ENCODE data around the gene UBR2.
A peak's percentile ranks its signal among the peaks of the same experiment; 100 is the strongest.
"Not testable (repeated sequence)": the region's sequence is repeated elsewhere in the genome, so short reads cannot be mapped to it uniquely, and the experiment has no call there.

UBR2 gene

DNA sequence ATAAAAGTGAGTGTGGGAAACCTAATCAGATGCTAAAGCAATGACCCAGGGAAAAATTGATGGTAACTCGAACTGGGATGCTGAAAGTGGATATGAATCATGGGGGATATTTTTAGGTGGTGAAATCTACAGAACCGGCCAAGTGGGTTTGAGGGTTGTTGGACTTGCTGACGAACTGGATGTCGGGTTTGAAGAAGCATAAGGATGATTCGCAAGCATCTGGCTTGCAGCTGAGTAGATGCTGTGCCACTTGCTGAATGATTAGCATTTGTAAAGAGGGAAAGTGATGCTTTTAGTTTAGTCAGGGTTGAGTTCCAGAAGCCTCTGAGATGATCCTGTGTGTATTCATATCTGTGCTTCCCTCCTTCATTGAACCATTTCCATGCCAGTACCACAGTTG is 54.9 kb downstream of the UBR2 start:
- no peak for DNase-seq

DNA sequence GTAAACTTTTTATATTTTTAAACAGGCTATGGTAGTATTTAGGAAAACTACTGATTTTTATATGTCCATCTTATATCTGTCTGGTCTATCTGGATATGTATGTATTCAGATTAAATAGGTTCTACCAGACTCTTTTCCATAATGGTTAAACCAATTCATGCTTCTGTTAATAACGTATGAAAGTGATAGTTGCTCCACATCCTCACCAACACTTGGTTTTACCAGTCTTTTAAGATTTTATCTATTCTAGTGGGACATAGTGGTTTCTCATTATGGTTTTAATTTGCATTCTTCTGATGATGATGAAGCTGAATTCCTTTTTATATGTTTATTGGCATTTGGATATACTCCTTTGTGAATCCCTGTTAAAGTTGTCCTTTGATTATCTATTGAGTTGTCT is 56.1 kb downstream of the UBR2 start:
- no peak for DNase-seq

DNA sequence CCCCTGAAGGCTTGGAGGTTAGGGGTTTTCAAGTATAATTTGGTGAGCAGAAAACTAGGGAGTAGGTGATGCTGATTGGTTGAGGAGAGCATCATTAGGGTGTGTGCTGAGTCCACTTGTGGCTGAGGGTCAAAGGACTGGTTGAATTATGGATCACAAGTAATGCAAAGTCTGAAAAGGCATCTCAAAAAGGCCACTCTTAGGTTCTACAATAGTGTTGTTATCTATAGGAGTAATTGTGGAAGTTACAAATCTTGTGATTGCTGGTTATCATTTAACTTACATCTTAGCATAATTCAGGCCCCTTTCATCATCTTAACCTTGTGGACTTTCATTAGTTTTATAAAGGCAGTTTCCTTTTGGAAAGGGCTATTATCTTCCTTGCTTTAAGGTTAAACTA is 60.8 kb downstream of the UBR2 start:
- no peak for DNase-seq

DNA sequence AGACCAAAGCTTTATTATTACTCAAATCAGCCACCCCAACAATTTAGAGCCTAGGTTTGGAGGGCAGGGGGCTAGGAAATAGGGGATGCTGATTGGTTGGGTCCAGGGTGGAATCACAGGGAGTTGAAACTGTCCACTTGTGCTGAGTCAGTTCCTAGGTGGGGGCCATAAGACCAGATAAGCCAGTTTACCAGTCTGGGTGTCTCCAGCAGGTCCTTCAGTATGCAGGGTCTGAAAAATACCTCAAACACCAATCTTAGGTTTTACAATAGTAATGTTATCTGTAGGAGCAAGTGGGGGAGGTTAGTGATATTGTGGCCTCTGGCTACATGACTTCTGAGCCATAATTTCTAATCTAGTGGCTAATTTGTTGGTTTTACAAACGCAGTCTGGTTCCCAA is 63.2 kb downstream of the UBR2 start:
- no peak for DNase-seq

DNA sequence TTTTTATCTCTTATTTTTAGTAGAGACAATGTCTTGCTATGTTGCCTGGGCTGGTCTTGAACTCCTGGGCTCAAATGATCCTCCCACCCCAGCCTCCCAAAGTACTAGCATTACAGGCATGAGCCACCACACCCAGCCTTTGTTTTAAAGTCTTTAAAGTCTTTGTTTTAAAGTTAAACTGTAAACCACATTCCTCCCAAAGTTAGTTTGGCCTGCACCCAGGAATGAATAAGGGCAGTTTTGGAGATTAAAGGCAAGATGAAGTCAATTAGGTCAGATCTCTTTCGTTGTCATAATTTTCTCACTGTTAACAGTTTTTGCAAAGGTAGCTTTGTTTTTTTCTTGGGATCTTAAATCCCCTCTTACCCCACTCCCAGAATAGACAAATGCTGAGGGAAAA is 63.8 kb downstream of the UBR2 start:
- DNase-seq = no peak

DNA sequence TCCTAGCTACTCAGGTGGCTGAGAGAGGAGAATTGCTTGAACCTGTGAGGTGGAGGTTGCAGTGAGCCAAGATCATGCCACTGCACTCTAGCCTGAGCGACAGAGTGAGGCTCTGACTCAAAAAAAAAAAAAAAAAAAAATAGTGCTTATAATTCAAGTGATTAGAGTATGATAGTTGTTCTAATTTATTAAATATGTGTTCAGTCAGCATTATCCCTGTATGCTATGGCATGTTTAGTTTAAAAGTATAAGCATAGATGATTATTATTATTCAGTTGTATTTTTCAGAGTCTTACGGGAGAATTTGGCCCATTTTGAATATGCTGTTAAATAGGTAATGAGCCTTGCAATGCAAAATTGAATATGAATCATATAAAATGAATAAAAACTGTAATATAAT is 64.8 kb downstream of the UBR2 start:
- DNase-seq = no peak

DNA sequence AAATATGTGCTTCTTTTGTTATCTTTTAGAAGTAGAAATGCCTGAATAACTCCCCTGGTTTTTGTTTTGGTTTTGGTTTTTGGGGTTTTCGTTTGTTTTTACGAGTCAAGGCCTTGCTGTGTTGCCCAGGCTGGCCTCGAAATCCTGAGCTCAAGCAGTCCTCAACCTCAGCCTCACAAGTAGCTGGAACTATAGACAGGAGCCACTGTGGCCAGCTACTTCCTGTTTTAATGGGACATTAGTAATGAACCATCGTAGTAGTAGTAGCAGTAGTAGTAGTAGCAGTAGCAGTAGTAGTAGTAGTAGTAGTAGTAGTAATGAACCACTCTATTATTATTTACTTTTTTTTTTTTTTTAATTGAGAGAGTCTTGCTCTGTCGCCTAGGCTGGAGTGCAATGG is 66.0 kb downstream of the UBR2 start:
- DNase-seq = no peak

DNA sequence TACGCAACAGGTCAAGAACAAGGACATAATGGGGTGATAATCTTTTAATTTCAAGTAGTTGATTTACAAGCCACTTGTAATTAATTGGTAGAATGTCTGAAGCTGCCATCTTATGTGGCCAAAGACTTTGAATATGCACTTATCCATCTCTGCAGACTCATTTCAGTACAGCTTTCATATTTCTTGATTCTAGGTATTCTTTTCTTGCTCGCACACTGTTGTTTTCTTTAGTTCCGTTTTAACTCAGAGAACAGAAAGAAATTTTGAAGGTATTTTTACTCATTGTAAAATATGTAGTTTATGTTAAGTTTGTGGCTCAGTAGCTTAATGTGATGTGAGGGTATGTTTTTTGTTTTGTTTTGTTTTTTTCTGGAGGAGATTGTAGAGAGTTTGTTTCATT is 73.9 kb downstream of the UBR2 start:
- no peak for DNase-seq

DNA sequence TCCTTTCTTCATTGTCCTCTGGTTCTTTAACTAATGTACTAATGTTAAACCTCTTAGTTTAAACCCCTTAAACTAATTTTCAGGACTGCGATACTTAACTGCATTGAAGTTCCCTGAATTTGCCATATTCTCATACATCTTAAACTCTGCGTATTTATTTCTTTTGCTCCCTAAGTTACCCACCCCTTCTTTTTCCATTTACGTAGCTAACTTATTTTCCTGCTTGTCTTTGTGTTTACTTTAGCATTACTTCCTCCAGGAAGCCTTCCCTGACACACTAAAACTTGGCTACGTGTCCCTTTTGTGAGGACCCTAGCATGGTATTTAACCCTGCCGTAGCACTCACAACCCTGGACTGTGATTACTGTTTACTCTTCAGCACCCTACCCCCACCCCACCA is 79.0 kb downstream of the UBR2 start:
- no peak for DNase-seq

DNA sequence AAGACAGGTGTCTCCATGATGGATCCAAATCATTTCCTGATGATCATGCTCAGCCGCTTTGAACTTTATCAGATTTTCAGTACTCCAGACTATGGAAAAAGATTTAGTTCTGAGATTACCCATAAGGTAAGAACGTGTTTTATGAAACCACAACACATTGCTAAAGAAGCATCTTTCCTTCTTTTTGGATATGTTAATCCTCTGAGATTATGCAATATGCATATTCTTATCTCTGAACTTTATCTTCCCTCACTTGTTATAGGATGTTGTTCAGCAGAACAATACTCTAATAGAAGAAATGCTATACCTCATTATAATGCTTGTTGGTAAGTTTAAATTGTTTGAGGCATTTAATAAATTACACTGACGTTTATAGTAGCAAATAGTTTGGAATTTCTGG is 80.4 kb downstream of the UBR2 start:
- DNase-seq = no peak

DNA sequence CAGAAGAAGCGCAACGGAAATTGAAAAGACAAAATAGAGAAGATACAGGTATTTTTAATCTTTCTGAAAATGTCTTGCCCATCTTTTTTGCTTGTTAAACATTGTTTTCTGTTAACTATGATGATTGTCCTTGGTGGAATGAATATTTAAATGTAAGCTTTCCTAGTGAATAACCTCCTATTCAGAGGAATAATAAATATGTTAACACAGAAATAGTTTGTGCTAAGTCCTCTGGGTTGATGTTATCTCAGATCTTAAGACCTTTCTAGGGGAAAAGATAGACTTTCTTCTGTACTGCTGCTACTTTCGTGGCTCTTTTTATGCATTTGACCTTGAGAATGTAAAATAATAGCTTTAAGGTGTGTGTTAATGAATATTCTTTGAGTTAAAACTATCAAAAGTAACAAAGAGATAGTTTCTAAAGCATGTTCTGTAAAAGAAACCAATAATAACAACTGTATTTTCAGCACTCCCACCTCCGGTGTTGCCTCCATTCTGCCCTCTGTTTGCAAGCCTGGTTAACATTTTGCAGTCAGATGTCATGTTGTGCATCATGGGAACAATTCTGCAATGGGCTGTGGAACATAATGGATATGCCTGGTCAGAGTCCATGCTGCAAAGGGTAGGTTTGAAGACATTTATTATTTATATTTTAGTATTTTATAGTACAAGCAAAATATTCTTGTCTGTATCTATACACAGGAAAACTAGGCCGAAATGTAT is 88.4 kb downstream of the UBR2 start:
- no peak for DNase-seq

DNA sequence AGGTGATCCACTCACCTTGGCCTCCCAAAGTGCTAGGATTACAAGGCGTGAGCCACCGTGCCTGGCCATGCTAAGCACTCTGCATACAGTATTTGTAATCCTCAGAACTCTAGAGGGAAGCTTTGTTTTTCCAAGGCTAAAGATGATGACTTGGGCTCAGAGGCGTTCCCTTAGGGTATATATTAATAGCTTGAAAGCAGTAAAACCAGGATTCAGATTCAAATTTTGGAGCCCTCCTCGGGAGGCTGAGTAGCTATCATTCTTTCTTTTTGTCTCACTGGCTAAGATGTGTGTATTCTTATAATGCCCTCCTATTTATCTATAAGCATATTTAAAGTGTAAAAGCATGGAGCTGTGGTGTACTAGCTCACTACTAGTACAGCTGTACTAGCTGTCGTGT is 90.0 kb downstream of the UBR2 start:
- DNase-seq = no peak

DNA sequence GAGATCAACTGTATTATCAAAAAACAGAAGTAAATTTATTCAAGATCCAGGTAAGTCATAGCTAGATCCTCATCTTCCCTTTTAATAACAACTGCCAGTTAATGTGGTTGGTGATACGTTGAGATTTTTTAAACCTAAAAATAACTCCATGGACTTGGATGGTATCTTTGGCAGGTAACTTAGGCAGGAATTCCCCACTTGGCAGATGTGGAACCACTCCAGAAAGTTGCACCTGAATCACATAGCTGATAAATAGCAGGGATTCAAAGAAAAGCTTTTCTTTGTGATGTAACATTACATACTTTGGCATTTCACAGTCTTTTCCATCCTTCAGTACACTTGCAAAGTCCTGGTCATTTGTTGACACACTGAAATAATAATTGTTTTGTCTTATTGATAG is 96.0 kb downstream of the UBR2 start:
- no peak for DNase-seq

DNA sequence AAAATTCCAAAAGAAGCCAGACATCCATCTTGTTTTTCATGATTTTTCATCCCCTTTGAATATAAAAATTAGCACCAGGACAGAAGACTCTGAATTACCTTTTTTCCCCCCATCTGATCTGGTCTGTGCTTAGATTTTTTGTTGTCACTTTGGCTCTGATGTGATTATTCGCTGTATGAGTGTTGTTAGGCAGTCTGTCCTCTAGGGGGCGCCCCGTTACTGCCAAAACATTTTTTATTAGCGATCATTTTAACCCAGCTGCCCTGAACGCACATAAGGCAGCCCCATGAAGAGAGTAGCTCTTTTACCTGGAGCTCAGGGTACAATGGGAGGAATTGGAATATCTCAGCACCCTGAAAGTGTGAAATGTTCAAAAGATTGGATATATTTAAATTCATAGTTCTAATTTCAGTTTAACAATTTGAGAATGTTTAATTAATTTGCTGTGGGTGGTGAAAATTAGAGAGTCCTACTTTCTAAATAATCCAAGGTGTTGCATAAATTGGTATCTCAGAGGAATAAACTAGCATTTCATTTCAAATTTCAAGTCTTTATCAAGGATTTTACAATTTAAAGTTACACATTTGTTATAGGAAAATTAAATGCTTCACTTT is 97.8 kb downstream of the UBR2 start:
- peak; percentile 44 for DNase-seq

DNA sequence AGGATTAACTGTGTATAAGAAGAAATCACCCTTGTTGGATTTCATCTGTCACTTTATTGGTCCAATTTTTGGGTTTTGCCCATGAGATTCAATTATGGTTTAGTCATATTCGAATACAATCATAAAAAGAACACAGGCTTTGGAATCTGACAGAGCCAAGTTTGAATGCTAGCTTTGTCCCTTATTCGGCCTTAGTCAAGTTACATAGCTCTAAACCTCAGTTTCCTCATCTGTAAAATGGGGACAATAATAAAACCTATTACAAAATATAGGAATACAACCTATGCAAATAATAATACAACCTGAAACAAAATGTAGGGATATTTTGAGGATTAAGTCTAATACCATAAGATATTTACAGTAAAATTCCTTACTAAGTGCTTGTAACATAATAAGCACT is 100.9 kb downstream of the UBR2 start:
- no peak for DNase-seq

DNA sequence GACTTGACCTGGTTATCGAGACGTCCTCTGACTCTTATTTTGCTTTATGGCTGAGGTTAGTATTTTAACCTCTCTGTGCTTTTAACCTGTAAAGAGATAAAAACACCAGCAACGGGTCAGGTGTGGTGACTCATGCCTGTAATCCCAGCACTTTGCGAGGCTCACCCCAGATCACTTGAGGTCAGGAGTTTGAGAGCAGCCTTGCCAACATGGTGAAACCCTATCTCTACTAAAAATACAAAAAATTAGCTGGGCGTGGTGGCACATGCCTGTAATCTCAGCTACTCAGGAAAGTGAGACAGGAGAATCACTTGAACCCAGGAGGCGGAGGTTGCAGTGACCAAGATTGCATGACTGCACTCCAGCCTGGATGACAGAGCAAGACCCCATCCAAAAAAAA is 110.5 kb downstream of the UBR2 start:
- DNase-seq = not testable (repeated sequence)

DNA sequence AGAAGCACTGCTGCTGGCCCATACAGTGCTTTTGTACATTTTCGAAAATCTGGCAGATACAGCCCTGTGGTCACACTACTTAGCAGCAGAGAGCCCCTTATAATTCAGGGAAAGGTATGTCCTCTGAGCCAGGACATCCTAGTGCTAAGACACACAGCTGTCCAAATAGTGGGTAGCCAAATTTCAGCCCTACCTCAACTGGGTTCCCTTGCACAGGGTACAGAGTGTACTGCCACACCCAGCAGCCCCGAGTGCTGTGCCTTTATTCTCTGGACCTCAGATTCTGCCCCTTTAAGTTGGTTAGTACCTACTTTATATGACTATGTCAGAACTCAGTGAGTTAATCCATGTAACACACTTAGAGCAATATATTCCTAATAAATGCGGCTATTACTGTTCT is 111.0 kb downstream of the UBR2 start:
- DNase-seq = no peak

DNA sequence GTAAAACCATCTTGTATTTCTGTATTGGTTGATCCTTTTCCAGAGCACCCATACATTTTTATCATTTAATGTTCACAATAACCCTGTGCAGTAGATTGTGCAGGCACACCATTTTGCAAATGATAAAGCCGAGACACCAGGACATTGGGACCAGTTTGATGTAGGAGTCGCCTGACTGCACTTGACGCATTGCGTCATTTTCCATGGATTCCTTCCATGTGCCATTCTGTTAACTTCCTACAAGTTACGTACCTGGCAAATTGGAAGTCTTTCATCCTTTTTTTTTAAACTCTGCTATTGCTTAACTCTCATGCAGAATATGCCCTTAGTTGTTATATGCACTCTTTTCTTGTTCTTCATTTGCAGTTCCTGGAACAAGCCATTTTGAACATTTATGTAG is 115.5 kb downstream of the UBR2 start:
- no peak for DNase-seq

DNA sequence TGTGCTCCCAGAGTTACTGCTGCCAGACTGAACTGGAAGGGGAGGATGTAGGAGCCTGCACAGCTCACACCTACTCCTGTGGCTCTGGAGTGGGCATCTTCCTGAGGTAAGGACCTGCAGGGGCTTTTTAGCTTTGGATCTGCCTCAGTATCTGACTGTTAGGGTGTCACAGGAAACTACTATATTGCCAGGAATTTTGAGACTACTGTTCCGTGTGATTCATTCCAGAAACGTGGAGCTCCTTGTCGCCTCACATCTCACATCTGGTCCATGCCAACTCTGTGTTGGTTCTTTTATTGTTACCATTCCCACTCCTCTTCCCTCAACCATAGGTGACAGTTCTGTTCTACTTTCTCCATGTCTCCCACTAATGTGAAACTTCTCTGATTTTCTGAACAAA is 124.5 kb downstream of the UBR2 start:
- no peak for DNase-seq

DNA sequence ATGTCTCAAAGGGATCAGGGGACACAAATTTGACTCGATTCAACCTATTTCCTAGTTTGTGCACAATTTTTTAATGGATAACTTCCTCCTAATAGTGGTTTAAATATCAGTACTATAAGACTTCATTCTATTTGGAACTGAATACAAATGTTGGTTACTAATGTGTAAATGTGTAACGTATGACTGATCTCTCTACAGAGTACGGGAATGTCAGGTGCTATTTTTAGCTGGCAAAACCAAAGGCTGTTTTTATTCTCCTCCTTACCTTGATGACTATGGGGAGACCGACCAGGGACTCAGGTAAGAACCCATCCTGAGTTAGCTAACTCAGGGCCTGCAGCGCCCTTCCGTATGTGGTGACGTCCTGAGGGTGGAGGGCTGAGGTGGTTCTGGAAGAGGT is 125.5 kb downstream of the UBR2 start:
- DNase-seq = no peak

DNA sequence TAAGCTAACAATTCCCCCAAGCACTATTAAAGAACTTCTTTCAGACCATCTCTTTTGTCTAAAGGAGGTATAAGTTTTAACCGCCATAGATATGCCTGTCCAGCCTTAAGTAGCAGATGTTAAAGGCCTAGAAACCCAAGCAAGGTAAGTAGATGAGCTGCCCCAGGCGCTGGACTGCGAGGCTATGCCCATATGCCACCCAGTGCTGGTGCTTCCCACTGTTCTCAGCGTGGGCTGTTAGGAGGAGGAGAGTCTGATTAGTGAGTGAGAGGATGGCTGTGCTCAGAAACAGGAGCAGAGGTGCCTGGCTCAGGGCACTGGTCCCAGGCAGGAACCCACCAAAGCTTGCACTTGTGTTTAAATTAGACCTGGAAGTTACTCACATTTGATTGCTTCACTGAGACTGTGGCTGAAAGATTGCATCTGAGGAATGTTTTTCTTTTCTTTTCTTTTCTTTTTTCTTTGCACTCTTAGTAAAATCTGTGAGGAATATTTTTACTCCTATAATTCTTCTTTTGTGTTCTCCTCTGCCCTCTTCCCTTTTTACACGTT is 126.4 kb downstream of the UBR2 start:
- DNase-seq = no peak

DNA sequence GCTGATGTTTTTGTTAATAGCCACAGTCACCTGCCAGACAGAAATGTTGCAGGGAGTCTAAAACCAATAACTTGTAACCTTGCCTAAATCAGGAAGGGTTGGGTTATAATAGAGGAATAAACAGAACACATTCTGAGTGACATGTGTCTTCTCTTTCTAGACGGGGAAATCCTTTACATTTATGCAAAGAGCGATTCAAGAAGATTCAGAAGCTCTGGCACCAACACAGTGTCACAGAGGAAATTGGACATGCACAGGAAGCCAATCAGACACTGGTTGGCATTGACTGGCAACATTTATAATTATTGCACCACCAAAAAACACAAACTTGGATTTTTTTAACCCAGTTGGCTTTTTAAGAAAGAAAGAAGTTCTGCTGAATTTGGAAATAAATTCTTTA is 127.0 kb downstream of the UBR2 start:
- no peak for DNase-seq

DNA sequence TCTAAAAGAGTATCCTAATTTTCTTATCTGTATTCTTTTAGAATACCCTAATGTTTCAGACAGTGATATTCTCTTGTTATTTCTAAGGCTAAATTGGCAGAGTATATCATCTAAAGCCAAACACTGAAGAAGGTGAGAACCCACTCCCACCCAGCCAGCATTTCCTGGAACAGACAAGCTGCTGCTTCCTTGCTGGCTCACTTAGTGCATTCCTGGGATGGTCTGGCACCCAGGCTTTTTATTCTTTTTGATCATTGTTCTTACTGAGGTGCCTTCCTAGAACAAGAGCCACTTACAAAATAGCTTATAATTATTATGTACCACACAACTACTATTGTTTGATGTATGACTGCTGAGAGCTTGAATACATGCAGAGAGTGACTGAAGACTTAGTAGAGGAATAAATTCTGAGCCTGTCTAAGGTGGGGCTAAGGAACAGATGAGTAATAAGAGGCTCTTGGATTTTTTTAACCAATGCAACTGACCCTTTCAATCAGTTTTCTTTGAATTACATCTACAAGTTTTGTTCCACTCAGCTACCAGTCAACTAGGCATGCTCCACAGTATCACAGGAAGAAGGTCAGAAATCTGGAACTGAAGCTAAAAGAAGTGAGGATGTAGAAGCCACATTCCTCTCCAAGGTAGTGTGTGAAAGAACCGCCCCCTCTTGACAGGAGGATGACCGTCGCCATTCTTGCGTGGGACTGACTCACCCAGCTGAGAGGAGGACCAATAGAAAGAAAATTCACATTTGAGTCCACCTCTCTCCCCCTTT is 128.5 kb downstream of the UBR2 start:
- no peak for DNase-seq

DNA sequence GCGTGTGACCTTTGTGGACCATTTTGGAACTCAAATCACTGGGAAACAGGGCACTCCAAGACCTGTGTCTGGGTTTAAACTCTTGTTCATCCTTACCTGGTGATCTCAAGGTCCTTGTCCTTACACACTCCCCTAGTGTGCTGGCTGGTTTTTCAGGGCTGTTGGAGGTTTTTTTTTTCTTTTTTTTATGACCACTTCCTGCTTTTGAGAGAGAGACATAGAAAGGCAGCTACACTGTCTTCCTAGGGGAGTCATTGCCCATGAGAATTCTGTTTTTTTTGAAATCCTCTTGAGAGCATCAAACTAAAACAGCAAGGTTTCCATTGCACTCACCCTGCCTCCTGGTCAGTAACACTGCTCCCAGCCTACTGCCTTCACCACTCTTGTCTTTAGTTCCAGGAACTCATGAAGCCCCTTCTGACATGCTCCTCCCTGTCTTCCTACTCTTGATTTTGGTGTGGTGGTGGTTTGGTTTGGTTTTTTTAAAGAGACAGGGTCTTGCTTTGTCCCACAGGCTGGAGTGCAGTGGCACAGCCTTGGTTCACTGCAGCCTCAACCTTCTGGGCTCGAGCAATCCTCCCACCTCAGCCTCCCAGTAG is 130.0 kb downstream of the UBR2 start:
- no peak for DNase-seq

Data from NCI-H2171 (cell line).